NCI-H2107 treated with DMSO at 0.1 percent for 48 hours (cell line): ENCODE data around the gene SMU1.
A peak's percentile ranks its signal among the peaks of the same experiment; 100 is the strongest.

Experiments
- DNase-seq: peaks from one replicate; lab custom pipeline; 2025; ENCODE audit not compliant: unreplicated experiment; lab: John Stamatoyannopoulos, UW

SMU1 gene

DNA sequence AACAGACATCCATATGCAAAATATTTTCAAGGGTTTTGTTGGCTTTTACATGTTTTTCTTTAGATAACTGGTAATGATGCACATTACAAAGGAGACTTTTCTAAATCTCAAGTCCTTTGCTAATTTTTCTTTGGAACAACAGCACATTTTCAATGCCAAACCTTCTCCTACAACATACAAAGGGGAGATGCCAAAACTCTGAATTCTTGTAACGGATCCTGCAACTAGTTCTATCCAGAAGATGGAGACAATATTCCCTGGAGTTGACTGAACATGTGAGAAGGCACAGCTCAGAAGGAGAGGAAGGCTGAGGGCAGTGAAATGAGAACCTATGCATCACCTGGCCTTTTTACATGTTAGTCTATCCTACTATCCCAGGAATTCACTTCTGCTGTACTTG lies 30.4 kb downstream of the SMU1 start:
- no peak for DNase-seq

DNA sequence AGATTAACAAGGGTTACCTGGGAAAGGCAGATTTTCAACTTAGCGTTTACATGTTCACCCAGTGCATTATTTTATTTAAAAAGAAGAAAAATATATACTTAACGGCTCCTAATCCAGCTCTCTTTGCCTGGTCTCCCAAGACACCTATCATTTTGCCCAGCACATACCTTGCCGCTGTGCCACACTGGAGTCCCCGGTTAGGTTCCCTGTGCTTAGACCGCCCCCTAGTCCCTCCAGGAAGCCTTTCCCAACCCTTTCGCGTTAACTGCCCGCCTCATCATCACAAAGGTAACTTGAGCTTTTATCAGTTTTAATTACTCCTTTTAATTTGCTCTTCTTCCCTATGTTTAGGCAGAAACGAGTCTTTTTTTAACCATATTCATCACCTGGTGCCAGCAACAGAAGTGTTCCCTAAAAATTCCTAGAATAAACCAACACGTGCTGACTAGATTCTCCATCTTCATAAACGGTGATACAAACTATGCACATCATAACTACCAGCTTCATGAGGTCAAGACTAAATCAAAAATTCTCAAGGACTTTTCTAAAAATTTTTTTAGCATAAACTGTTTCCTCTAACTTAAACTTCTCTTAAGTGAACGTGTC lies 31.7 kb downstream of the SMU1 start:
- peak; percentile 60 for DNase-seq

DNA sequence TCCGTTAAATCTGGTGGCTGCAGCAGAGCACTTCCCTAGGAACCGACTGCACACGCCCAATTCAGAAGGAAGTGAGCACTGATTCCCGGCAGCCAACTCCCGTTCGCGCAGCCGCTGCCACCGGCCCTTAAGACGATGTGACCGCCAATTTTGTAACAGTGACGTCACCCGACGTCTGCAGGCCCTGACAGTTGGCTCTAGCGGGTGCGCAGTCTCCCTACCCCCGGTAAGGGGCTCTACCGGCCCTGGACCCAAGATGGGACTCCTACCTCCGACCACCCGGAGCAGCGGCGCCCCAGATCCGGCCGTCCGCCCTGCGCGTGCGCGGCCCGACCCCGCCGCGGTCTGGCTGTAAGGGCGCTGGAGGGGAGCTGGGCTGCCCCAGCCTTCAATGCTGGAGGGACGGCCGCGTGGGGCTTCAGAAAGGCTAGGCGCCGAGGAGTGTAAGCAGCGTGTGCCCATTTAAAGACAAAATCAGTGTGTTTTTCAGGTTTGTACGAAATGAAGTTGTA lies 32.3 kb downstream of the SMU1 start:
- DNase-seq, result peak; percentile 59

DNA sequence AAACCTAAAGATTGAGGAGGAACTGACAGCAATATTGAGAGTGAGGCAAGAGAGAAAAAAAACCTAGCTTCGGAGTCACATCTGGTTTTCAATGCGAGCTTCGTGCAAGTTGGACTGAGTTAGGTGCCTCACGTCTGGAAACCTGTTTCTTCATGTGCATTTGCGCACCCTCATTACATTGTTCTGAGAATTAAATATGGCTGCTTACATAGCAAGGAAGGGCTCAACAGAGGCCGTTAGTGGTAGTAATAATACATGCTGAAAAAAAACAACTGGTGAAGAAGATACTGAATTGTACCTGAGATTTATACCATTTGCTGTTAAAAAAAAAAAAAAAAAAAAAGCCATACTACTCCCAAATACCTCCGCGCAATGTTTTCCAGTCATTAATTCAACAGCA lies 32.8 kb downstream of the SMU1 start:
- DNase-seq, result no peak

DNA sequence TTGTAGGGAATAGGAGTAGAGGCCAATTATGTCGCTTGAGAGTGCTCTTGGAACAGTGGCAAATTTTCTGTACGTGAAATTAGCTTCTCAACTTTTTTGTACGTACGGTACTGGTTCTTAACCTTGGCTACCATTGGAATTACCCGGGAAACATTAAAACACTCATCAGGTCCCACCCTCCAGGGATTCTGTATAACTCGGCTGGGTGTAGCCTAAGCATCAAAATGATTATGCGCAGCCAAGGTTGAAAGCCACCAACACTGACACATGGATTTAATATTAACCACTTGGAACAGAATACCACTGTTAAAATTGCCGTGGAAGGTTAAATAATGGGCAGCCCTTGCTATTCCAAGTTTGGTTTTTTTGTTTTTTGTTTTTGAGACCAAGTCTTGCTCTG lies 34.0 kb downstream of the SMU1 start:
- no peak for DNase-seq

DNA sequence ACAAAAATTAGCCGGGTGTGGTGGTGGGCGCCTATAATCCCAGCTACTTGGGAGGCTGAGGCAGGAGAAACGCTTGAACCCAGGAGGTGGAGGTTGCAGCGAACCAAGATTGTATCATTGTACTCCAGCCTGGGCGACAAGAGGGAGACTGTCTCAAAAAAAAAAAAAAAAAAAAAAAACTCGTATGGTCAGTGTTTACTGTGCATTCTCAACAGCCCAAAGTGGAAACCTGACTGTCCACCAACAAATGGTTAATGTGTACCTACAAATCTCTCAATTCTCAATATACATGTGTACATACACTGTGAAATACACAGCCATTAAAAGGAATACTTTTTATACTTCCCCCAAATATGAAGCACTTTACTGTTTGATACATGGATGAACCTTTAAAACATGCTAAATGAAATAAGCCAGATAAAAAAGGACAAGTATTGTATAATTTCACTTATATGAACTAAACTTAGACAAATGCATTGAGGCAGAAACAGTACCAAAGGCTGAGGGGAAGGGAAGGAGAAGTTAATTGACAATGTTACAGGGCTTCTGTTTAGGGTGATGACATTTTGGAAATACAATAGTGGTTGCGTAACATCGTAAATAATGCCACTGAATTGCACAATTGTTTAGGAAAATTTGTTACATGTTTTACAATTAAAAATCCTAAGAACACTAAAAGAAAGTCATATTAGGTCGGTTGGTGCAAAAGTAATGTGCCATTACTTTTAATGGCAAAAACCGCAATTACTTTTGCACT lies 34.9 kb downstream of the SMU1 start:
- no peak for DNase-seq

DNA sequence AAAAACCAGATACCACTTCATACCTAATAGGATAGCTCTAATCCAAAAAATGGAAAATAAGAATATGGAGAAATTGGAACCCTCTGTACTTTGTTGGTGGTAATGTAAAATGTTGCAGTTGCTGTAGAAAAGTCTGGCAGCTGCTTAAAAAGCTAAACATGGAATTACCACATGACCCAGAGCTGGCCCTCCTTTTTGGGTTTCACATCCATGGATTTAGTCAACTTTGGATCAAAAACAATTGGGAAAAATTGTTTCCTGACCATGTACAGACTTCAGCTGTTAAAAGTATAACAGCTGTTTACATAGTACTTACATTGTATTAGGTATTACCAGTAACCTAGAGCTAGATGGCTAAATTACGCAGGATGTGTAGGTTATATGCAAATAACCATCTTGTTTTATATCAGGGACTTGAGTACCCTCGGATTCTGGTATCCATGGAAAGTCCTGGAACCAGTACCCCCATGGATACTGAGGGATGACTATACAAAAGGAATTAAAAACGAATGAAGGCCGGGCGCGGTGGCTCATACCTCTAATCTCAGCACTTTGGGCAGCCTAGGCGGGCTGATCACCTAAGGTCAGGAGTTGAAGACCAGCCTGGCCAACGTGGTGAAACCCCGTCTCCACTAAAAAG lies 35.6 kb downstream of the SMU1 start:
- no peak for DNase-seq

DNA sequence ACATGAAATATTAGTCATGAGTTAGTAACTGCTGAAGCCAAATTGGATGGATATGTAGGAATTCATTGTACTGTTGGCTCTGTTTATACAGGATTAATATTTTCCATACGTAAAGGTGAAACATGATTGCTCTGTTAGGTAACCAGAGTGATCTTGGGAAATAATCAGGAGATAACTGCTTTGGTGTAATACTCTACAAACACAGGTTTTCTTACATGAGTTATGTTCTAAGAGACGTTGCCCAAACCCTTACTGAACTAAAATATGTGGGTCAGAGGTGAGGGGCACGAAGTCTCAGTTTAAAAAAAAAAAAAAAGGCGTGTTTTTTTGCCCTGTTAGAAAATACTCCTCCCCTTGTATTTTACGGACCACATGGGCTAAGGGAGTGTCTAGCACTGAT lies 43.6 kb downstream of the SMU1 start:
- no peak for DNase-seq

DNA sequence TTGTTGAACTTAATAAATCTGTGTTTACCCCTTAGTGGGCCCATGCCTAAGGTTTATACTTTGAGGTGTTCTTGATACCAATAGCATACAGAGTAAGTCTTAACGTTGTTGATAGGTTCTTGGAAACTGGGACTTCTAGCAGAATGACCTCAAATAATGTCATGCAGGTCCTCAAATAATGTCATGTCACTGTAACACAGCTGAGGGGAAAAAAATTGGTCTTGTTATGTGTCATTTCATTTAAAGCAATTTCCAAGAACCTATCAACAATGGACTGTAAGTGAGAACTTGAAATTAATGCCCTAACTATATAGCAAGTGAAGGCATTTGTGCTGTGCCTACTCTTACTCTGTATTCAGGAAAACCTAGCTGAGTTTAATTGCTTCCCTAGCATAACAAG lies 44.2 kb downstream of the SMU1 start:
- DNase-seq, result no peak

DNA sequence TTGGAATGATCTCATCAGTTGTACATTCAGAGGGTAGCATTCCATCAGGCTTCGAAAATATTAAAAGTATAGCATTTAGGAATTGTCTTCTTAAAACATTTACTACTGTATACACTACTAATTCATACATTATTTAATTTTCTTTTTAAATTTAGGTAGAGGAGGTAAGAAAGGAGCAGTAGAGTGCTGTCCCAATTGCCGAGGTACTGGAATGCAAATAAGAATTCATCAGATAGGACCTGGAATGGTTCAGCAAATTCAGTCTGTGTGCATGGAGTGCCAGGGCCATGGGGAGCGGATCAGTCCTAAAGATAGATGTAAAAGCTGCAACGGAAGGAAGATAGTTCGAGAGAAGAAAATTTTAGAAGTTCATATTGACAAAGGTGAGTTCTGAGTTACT lies 46.2 kb downstream of the SMU1 start:
- no peak for DNase-seq

DNA sequence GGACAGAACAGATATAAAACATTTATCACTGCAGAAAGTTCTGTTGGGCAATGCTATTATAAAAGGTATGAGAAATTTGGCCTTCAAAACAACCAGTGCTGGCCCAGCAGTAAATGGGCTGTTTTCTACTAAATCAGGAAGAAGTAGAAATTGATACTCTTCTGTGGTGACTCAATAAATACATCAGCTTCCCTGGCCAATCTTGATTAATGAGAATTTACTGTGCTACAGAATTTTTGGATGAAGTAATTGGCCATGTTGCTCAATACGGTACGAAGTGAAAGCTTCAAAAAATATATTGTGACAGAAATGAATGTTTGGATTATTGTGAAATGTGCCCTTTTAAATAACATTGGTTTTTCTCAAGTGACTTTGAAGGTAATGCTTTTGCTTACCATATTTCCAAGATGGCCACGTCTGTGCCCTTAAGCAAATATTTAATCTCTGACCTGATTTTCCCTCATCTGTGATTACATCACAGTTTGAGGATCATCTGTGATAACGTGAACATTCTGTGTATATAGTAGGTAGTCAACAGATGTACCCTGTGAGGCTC lies 47.2 kb downstream of the SMU1 start:
- DNase-seq, result no peak

DNA sequence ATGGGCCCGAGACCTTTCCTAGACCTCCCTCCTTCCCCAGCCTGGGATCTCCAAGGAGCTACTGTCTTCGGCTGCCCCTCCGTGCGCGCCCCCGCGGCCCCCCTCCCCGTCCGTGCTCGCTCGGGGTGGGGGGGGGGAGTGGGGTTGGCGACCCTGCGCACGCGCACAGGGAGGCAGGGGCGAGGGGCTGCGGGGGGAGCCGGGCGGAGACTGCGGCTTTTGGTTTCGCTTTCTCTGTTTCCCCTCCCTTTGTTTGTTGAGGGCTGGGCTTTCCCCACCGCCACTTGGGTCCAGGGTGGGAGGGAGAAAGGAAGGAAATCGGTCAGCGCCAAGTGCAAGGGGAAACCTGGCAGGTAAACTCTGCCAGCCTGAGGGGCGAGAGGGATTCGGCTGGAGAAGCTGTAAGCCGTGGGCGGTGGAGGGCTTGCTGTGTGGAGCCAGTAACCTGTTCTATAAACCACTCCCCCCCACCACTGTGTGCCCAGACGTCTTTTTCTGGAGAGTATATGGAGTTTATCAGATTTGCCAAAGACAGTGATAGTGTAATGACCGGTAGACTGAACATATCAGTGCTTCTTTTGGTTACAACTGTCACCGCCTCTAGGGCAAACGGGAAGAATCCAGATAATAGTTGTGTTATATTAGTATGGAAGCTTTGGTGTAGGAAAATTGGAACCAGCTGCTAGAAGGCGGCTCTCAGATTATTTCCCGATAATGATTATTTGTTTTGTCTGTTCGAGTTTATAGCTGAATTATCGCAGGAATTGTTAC lies 50.7 kb downstream of the SMU1 start:
- peak; percentile 39 for DNase-seq

DNA sequence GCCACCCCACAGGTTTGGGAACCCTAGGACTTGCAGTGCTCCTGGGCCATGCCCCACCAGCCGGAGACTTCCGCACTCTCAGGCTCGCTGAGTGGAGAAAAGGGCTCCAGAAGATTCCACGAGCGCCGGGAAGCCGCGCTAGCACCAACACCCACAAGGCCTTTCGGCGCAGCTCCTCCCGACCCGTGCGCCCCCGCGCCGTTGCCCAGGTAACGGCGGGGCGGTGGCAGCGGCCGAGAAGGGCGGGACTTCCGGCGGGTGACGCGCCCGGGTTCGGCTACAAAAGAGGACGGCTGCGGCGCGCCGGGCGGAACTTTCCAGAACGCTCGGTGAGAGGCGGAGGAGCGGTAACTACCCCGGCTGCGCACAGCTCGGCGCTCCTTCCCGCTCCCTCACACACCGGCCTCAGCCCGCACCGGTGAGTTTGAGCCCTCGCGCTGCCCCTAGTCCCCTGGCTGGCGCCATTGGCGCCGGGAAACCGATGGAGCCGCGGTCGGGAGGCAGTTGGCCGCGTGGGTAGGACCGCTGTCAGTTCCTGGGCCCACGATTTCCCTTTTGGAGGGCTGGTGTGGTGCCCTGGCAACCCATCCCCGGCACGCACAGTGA lies 51.4 kb downstream of the SMU1 start, which contains the start of gene DNAJA1:
TSS of gene DNAJA1 (plus strand) at position 308 of the 606 bp plus-strand sequence. CDS start 1,212 bp downstream, outside the sequence.
- peak; percentile 55 for DNase-seq

DNA sequence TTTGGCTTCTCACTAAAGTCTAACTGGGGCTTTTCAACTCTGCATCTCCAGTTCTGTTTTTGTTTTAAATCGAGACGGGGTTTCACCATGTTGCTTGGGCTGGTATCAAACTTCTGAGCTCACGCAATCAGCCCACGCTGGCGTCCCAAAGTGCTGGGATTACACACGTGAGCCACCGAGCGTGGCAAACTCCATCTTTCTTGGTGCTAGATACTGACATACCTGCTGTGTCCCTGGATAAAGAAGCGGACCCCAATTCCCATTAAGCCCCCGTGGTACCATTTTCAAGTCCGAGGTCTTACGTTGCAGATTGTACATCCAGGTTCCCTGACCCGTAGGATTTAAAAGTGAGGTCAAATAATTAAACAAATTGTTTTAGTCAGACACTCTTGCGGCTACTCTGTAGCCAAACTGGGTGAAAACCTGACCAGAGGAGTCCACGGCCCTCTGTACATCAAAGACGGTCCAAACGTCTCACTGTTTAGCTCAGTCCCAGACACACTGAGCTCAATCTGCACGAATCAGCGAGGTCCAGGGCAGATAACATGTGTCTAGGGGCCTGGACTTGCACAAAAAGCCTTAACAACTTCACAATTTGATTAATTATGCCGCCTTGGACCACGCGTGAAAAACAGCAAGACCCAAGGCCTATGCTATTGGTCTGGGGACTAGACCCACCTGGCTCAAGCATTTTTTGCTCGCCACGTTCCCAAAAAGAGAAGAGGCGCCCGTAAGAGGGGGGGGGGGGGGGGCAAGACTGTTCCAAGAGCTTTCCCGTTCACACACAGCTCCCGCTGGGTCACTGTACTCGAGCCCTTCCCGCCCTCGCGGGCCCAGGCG lies 52.1 kb downstream of the SMU1 start:
- no peak for DNase-seq

DNA sequence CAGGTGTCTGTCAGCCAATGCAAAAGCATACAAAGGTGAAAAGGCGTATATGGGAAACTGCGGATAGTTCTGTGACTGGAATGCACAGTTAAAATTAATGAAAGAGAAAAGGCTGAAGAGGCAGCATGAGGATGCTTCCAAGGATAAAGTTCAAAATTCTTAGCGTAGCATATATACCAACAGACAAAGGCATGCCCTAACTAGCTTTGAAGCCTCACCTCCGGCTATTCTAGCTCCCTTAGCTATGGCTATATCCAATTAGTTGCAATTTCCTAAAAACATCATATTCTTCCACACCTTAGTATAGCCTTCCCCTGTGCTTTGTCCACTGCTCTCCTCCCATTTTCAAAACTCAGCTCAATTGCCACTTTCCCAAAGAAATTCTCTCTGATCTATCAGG lies 52.8 kb downstream of the SMU1 start:
- DNase-seq, result no peak

DNA sequence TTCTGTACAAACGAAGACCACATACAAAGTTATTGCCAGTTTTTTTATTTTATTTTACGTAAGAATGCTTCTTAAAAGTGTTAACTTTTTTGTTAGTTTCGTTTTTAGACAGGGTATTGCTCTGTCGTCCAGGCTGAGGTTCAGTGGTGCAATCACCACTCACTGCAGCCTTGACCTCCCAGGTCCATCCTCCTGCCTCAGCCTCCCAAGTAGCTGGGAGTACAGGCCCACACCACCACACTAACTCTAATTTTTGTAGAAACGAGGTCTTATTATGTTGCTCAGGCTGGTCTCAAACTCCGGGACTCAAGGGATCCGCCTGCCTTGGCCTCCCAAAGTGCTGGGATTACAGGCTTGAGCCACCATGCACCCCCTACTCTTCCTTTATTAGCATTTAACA lies 53.7 kb downstream of the SMU1 start:
- no peak for DNase-seq

DNA sequence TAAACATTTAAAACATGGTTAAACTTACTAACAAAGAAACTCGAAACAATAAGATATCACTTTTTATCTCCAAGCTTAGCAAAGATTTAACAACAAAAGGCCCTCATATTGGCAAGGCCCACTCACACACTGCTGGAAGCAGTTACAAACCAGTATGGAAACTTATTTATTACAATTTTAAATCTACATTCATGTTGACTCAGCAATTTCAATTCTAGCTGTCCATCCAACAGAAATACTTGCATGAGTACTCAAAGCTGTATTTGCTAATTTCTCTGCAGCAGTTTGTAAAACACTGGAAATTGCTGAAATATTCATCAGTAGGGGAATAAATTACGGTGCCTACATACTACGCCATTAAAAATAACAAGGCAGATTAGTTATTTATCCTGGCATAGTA lies 54.2 kb downstream of the SMU1 start:
- DNase-seq, result no peak

DNA sequence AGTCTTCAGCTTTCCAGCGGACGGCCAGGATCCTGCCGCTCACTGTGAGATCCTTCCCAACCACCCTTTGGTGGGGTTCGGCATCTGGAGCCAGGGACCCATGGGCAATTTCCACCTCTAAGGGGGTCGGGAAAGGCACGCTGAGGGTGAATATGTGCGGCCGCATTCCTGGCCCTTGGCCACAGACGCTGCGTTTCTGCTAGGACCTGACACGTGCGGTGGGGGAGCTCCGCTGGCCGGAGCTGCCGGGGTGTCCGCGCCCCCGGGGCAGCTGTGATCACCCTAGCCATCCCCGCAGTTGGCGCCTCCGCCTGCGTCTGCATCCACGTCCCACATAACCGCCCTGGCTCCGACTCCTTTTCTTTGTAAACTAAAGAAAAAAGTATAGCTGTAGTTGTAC lies 56.7 kb downstream of the SMU1 start:
- DNase-seq, result no peak

DNA sequence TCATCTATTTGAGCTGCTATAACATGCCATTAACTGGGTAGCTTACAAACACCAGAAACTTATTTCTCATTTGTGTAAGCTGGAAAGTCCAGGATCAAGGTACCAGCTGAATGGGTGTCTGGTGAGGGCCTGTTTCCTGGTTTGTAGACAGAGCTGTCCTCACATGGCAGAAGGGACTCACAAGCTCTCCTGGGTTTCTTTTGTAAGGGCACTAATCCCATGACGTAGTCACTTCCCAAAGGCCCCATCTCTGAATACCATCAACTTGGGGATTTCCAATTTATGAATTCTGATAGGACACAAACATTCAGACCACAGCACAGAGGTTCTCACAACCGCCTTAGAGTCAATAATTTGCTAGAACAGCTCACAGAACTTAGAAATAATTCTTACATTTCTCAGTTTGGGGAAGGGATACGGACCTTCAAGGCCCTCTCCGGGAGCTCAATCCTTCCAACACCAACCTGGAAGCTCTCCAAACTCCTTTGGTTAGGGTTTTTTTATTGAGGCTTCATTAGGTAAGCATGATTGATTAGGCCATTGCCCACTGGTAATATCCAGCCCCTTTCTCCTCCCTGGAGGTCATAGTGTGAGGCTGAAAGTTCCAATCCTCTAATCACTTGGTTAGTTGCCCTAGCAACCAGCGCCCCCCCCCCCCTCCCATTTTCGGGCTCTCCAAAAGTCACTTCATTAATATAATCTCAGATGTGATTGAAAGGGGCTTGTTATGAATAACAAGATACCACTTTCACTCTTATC lies 59.0 kb downstream of the SMU1 start:
- no peak for DNase-seq
